Left forelimb (tissue), 1 donor: ENCODE data around the gene ARID4A.
"Not testable (repeated sequence)": the region's sequence is repeated elsewhere in the genome, so short reads cannot be mapped to it uniquely, and the experiment has no call there.

Source experiments
- DNase-seq: peaks from one replicate; pipeline ENCODE4 v3.0.0-alpha.2; 2018; ENCODE audit warnings: low spot score

ARID4A gene, protein sequence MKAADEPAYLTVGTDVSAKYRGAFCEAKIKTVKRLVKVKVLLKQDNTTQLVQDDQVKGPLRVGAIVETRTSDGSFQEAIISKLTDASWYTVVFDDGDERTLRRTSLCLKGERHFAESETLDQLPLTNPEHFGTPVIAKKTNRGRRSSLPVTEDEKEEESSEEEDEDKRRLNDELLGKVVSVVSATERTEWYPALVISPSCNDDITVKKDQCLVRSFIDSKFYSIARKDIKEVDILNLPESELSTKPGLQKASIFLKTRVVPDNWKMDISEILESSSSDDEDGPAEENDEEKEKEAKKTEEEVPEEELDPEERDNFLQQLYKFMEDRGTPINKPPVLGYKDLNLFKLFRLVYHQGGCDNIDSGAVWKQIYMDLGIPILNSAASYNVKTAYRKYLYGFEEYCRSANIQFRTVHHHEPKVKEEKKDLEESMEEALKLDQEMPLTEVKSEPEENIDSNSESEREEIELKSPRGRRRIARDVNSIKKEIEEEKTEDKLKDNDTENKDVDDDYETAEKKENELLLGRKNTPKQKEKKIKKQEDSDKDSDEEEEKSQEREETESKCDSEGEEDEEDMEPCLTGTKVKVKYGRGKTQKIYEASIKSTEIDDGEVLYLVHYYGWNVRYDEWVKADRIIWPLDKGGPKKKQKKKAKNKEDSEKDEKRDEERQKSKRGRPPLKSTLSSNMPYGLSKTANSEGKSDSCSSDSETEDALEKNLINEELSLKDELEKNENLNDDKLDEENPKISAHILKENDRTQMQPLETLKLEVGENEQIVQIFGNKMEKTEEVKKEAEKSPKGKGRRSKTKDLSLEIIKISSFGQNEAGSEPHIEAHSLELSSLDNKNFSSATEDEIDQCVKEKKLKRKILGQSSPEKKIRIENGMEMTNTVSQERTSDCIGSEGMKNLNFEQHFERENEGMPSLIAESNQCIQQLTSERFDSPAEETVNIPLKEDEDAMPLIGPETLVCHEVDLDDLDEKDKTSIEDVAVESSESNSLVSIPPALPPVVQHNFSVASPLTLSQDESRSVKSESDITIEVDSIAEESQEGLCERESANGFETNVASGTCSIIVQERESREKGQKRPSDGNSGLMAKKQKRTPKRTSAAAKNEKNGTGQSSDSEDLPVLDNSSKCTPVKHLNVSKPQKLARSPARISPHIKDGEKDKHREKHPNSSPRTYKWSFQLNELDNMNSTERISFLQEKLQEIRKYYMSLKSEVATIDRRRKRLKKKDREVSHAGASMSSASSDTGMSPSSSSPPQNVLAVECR

DNA sequence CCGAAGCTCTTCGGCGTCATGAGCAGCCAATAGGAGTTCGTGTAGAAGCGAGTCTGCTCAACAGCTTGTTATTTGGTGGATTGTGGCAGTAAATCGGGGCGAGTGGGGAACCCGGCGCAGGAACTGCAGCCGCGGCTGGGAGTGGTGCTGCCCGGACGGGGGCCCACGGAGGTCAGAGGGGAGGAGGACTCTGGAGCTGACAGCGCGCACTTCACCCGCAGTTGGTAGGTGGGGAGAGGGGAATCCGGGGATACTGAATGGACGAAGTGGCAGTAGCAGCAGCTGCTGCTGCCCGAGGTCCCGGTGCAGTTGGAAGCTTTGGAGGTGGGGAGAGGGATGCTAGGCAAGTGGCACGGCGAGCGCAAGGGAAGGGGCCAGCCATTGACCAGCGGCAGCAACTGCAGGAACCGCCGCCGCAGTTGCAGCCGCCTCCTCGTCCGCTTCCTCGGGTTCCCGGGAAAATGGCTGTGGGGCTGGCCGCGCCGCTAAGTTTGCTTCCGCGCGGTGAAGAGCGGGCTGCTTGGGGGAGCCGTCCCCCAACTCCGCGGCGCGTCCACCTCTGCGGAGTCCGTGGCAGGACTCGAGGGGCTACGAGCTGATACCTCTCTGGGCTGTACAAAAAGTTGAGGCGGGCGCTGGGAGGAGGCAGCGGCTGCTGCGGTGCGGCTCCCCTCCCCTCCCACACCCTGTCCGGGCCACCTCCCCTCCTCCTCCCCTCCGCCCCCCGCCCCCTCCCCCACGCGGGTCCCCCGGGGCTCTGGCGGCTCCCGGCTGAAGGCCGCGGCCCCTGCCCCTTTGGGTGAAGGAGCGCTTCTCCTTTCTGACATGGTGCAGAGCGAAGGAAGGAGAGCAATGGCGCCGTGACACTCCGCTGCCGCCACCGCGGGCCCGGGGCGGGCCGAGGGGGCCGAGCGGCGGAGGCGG is at the start of gene ARID4A:
Gene ARID4A (plus strand): TSS at position 79 of the 924 bp plus-strand sequence. CDS start 1,300 bp downstream, outside the sequence.
- peak; percentile 88 for DNase-seq

- no peak for DNase-seq
Measured at GRCh38 chr14:58249611-58250010, 48.7 kb upstream of the ARID4A start.

DNA sequence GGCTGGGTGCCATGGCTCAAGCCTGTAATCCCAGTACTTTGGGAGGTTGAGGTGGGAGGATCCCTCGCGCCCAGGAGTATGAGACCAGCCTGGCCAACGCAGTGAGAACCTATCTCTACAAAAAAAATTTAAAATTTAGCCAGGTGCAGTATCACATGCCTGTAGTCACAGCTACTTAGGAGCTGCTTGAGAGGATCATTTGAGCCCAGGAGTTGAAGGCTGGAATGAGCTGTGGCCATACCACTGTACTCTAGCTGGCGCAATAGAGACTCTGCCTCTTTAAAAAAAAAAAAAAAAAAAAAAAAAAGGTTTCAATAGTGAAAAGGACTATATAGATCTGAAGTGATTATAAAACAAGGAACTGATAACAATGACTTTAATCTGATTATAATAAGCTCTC is 40.2 kb upstream of the ARID4A start:
- DNase-seq = no peak

DNA sequence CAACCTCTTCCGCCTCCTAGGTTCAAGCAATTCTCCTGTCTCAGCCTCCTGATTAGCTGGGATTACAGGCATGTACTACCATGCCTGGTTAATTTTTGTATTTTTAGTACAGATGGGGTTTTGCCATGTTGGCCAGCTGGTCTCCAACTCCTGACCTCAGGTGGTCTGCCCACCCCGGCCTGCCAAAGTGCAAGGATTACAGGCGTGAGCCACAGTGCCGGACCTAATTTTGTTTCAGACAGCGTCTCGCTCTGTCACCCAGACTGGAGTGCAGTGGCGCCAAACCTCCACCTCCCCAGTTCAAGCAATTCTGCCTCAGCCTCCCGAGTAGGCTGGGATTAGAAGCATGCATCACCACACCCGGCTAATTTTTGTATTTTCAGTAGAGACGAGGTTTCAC is 36.4 kb upstream of the ARID4A start:
- not testable (repeated sequence) for DNase-seq

GRCh38 chr14:58265401-58265800 is 33.0 kb upstream of the ARID4A start:
- no peak for DNase-seq

- DNase-seq = no peak
Measured at GRCh38 chr14:58270628-58271027, 27.7 kb upstream of the ARID4A start.

DNA sequence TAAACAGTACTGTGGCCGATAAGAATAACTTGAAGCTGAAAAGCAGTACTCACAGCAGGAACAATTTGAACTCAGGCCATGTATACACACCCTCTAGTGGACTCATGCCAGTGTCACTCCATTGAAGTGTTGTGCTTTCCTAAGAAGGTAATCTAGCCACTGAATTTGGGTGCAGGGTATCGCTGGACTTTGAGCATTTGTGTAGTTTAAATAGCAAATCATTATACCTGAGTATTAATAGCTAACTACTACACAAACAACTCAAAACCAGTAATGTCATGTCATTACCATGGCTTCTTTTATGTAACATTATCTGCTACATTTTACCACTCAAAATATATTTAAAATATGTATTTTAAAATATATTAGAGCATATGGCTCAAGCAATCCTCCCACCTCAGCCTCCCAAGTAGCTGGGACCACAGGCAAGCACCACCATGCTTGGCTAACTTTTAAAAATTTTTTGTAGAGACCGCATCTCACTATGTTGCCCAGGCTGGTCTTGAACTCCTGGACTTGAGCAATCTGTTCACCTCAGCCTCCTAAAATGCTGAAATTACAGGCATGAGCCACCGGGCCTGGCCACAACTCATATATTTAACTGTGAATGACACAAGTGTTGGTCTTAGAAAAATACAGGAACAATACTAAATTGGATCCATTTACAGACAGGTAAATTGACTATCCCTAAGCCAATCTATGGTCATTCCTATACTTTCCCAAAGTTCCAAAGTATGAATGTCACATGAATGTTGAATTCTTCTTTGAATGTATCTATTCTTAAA is 25.6 kb upstream of the ARID4A start:
- no peak for DNase-seq

GRCh38 chr14:58274881-58275280 is 23.5 kb upstream of the ARID4A start:
- no peak for DNase-seq

DNA sequence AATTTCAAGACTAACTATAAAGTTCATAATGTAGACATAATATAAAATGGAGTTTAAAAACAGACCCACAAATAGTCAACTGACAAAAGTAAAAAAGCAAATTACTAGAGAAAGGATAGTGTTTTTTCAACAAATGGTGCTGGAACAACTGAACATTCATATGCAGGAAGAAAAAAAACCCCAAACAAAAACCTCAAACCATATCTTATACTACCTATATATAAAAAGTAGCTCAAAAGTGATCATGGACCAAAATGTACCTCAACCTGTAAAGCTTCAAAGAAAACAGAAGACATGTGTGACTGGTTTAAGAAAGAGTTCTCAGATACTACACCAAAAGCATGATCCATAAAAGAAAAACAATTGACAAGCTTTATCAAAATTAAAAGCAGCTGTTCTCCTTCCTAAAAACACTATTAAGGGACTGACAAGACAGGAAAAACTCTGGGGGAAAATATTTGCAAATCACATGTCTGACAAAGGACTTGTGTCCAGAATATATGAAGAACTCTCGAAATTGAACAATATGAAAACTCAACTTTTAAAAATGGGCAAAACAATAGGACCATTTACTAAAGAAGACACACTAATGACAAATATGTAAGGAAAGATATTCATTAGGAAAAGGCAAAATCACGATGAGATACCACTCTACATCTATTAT is 22.7 kb upstream of the ARID4A start:
- DNase-seq = no peak

GRCh38 chr14:58276208-58276607 is 22.1 kb upstream of the ARID4A start:
- no peak for DNase-seq

DNA sequence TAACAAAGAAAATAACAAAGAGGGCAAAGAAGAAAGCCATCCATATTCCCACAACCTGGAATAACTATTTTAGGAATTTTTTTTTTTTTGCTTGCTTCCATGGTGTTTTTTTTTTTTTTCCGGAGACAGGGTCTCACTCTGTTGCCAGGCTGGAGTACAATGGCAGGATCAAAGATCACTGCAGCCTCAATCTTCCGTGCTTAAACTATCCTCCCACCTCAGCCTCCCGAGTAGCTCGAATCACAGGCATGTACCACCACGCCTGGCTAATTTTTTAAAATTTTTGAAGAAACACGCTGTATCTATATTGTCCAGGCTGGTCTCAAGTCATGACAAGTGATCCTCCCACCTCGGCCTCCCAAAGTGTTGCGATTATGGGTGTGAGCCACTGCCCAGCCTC is 20.2 kb upstream of the ARID4A start:
- no peak for DNase-seq

DNA sequence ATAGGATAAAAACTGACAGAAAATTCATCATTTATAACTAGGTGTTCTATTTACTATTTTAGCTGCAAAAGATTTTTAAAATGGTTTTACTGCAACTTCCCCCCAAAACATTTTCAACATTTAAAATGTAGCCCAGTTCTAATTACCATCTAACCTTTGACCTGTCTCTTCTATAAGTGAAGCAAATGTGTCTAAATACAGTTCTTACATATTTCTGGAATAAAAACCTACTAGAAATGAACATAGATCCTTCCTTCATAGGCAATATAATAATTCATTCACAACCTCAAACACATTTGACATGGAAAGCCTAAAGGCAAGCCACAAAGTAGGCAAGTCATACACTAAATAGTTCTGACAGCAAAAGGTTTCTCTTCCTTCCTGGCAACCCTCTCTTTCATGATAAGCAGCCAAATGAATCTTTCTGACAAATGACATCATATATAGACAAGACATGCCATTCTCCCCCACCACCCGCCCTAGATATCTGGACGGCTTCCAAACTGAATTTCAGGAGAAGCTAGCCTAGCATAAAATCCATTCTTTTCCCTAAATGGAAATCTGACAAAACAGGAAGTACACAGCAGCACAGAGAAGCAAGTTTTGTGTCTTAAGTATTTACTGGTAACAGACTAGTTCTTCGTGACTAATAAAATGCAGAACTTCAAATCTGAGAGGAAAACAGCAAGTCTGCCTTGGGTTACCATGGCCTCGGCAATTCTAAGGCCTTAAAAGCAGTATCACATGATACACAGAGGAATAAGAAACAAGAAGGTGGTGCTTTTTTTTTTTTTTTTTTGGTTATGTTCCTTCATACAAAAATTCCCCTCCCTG is 17.2 kb upstream of the ARID4A start:
- no peak for DNase-seq

GRCh38 chr14:58281969-58282368 is 16.4 kb upstream of the ARID4A start:
- DNase-seq = no peak

DNA sequence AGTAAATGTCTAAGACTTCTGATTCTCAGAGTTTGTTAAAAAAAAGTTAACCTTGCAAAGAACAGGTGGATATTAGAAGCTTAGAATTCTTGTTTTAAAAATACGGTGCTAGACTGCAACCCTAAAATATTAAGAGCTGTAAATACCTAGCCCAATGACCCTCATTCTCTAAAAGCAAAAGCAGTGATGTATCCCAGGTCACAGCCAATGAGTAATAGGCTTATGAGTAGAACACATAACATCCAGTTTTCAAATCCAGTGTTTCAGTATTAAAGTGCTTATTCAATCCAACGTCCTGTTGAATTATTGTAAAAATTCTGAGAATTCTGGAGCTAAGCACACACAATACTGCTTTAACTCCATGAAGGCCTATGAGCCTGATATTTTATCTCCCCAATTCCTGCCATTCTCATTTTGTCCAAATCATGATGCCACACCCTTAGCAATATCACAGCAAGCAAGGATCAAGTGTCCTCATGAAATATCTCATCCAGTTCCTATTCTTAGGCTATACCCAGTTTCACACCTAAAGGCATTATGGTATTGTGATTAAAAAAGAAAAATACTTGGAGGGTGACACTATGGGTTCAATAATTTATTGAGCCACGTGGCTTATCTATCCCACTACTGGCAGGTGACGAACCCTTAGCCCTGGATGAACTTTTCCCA is 15.3 kb upstream of the ARID4A start:
- no peak for DNase-seq

DNA sequence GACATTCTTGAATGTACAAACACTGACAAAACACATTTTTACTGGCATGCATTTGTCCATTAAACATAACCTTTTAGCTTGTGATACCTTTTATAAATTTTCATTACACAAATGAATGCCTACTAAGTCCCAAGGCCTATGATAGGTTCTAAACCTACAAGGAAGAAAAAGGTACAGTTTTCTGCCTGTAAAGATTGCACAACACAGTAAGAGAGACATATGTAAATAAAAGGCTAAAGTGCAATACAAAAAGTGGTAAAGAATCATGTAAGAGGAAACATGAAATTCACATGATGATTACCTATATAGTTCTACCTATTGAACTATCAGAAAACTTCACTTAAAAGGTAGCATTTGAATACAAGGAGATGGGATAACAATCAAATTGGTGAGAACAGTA is 14.6 kb upstream of the ARID4A start:
- no peak for DNase-seq

GRCh38 chr14:58285132-58285531 is 13.2 kb upstream of the ARID4A start:
- DNase-seq = no peak

- no peak for DNase-seq
Measured at GRCh38 chr14:58287607-58288042, 10.7 kb upstream of the ARID4A start.

DNA sequence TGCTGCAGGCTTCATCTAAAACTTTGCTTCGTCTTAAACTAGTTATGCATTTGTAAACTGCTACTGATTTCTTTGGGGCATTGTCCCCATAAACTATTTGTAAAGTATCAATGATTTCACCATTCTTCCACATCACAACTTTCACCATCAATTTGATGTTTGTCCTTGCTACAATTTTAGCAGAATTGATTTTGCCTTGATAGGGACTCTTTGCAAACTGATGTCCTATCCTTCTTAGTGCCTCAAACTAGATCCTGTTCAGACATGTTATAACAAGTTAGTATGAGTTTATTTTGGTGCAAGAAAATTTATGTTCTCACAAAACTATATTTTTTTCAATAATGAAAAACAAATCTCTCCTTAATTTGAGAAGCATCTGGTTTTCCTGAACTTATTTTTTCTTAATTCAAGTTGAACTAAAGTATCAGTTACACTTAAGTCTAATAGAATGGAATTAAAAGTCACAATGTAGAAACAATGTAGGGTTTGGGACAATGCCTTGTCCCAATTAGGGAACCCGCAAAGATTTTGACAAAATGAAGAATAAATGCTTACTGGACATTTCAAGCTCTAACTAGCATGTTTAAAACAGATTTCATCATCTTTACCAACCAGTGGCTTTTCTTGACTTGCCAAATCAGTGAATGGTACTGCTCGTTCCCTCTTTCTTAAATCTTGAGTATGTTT is 10.1 kb upstream of the ARID4A start:
- no peak for DNase-seq
